Esophagus muscularis mucosa (tissue), 4 donors: ENCODE measurements around the gene ZBTB37. TPM values are rescaled to one million over a fixed set of nuclear protein-coding genes. Genes with fewer than 3 reads are reported as not detected.

Experiments used
- DNase-seq: peaks from one replicate; pipeline ENCODE4 v3.0.0-alpha.2; 2017; ENCODE audit errors: extremely low spot score
- H3K27ac ChIP-seq, 4 donors: fragments of 200-600 bp; sonication (generic); replicated peaks in 1 of 4; 1 replicate in 3 of 4; 2 replicates in 1 of 4; pipeline ENCODE4 v1.5.1; 2016 to 2019; ENCODE audit warnings: mild to moderate bottlenecking in 1 of 4
- H3K27me3 ChIP-seq, 4 donors: fragments of 200-600 bp; sonication (generic); one replicate each; pipeline versions ENCODE4 v1.5.1 to v1.6.0; 2016 to 2019
- H3K36me3 ChIP-seq, 4 donors: fragments of 200-600 bp; sonication (generic); one replicate each; pipeline ENCODE4 v1.5.1; 2016 to 2019
- H3K4me1 ChIP-seq, 4 donors: fragments of 200-600 bp; sonication (generic); one replicate each; pipeline ENCODE4 v1.5.1; 2016 to 2019
- H3K4me3 ChIP-seq, 4 donors: fragments of 200-600 bp; sonication (generic); 1 replicate in 2 of 4; 2 replicates in 2 of 4; pipeline ENCODE4 v1.5.1; 2016 to 2019; ENCODE audit warnings: mild to moderate bottlenecking in 4 of 4, moderate library complexity in 1 of 4
- H3K9me3 ChIP-seq, 4 donors: fragments of 200-600 bp; sonication (generic); 1 replicate in 3 of 4; 2 replicates in 1 of 4; pipeline ENCODE4 v1.5.1; 2016 to 2019
- CTCF ChIP-seq, 3 experiments: fragments of 200-600 bp in 2 of 3; fragments of 450-650 bp in 1 of 3; sonication (generic) in 2 of 3; IDR thresholded peaks; one replicate each; pipeline ENCODE4 v1.5.1; 2017 to 2019; ENCODE audit warnings: antibody characterized with exemption in 3 of 3, mild to moderate bottlenecking in 2 of 3, moderate library complexity in 1 of 3
- EP300 ChIP-seq: sonication (generic); formaldehyde crosslinking; IDR thresholded peaks from one replicate; pipeline ENCODE4 v1.6.1; 2017; ENCODE audit warnings: antibody characterized with exemption
- POLR2A ChIP-seq: fragments of 450-650 bp; IDR thresholded peaks from one replicate; pipeline ENCODE4 v1.6.1; 2017; ENCODE audit warnings: antibody characterized with exemption, moderate library complexity, mild to moderate bottlenecking, low read depth
- POLR2AphosphoS5 ChIP-seq, 2 donors: sonication (generic); formaldehyde crosslinking; IDR thresholded peaks; one replicate each; pipeline ENCODE4 v1.6.1; 2017; ENCODE audit warnings: antibody characterized with exemption in 2 of 2
- WGBS: methylation state at CpG from one replicate; pipeline ENCODE4 v1.1.5; 2018; 5-methylcytosine and 5-hydroxymethylcytosine counted together
- intact Hi-C: fragments of 100-400 bp; cut with DNase I; formaldehyde crosslinking; loops from one replicate; pipeline ENCODE4 v1.15.1; 2023
- total RNA-seq, 4 donors: library from RNA; depleted of rRNA; stranded (reverse); fragments of >200 nt; gene quantifications; one replicate each; pipeline versions ENCODE4 v1.1.0 to v1.2.1, GENCODE V29; 2016

Gene ZBTB37
- total RNA-seq, 4 donors from 2014 or later = 6.1 to 9.3 (median 7.0) TPM

- DNase-seq = peak; percentile 98
- H3K27ac ChIP-seq = peak within 1 kb of the TSS; percentile 90 to 95 (median 94)
- H3K27me3 ChIP-seq = no peaks in the 10 kb centered on the region
- H3K36me3 ChIP-seq = peaks cover 0 to 7% (median 0%) of the 10 kb centered on the region in 4 donors
- H3K9me3 ChIP-seq = no peaks in the 10 kb centered on the region
- H3K4me1 ChIP-seq = peaks cover 10 to 39% (median 24%) of the 10 kb centered on the region in 4 donors
- WGBS = 0% methylated on average over 46 of the region's 55 CpGs
- peak within 1 kb of the TSS; percentile 80 to 86 (median 82) for H3K4me3 ChIP-seq
- intact Hi-C loops = loop anchor here (2.0 to 10.0 kb wide), 3 partner anchors 42 to 1080 kb away; partner anchors contain the start of gene GAS5
- TF ChIP-seq POLR2AphosphoS5 (IDR thresholded peaks at IDR 0.05) (peak; percentile 77 to 90), POLR2A (no peak)
These were observed 43.7 kb upstream of the ZBTB37 start, which contains the start of the genes CENPL and DARS2 for GRCh38 chr1:173824315-173825081. Gene CENPL, minus strand, starts transcription at chr1:173824883. Its CDS starts 13,584 bp downstream, at chr1:173811299. Gene DARS2, plus strand, starts transcription at chr1:173824673. Its CDS starts 557 bp downstream, at chr1:173825230.

GRCh38 chr1:173827611-173828010 is 40.6 kb upstream of the ZBTB37 start:
- Histone ChIP-seq H3K4me1 (peaks cover 10 to 38% (median 24%) of the 10 kb centered on the region in 4 donors), H3K27me3 (no peaks in the 10 kb centered on the region), H3K4me3 (no peak overlapping the region), H3K9me3 (no peaks in the 10 kb centered on the region), H3K27ac (no peak overlapping the region), H3K36me3 (peaks cover 0 to 34% (median 18%) of the 10 kb centered on the region in 4 donors)
- no peak for DNase-seq
- intact Hi-C loops = loop anchor here (5.0 to 10.0 kb wide), 2 partner anchors 405 to 1083 kb away; no protein-coding TSS in a partner anchor
- 93% methylated on average over 2 of the region's 2 CpGs for WGBS
- TF ChIP-seq POLR2AphosphoS5 (IDR thresholded peaks at IDR 0.05) = no peak
- no peak for TF ChIP-seq EP300
- no peak for TF ChIP-seq POLR2A
- TF ChIP-seq CTCF (IDR thresholded peaks at IDR 0.05) = no peak

- Histone ChIP-seq H3K4me1 (no peaks in the 10 kb centered on the region), H3K27ac (no peak overlapping the region), H3K4me3 (no peak overlapping the region), H3K36me3 (peaks cover 16 to 85% (median 54%) of the 10 kb centered on the region in 4 donors), H3K9me3 (no peaks in the 10 kb centered on the region), H3K27me3 (no peaks in the 10 kb centered on the region)
- WGBS = 95% methylated on average over 1 of the region's 1 CpG
- TF ChIP-seq POLR2A (no peak), EP300 (no peak)
- no peak for DNase-seq
- intact Hi-C loops = no loop called here
These were observed 35.4 kb upstream of the ZBTB37 start for GRCh38 chr1:173832748-173833147.

- Histone ChIP-seq H3K4me3 (no peak overlapping the region), H3K9me3 (no peaks in the 10 kb centered on the region), H3K27ac (no peak overlapping the region), H3K27me3 (no peaks in the 10 kb centered on the region), H3K4me1 (peaks cover 0 to 19% (median 11%) of the 10 kb centered on the region in 4 donors), H3K36me3 (peaks cover 0 to 68% (median 47%) of the 10 kb centered on the region in 4 donors)
- no peak for DNase-seq
- TF ChIP-seq POLR2AphosphoS5 (IDR thresholded peaks at IDR 0.05) (no peak), EP300 (no peak), CTCF (IDR thresholded peaks at IDR 0.05) (no peak), POLR2A (no peak)
- intact Hi-C loops = no loop called here
- 60% methylated on average over 4 of the region's 4 CpGs for WGBS
These were observed 16.1 kb upstream of the ZBTB37 start for GRCh38 chr1:173852105-173852504.

- H3K4me1 ChIP-seq = peaks cover 0 to 19% (median 11%) of the 10 kb centered on the region in 4 donors
- no peak overlapping the region for H3K4me3 ChIP-seq
- peaks cover 0 to 70% (median 55%) of the 10 kb centered on the region in 4 donors for H3K36me3 ChIP-seq
- TF ChIP-seq EP300 = no peak
- no peak for TF ChIP-seq CTCF (IDR thresholded peaks at IDR 0.05)
- peak; percentile 34 to 44 for TF ChIP-seq POLR2AphosphoS5 (IDR thresholded peaks at IDR 0.05)
- no peak for TF ChIP-seq POLR2A
- H3K27ac ChIP-seq = peak overlapping the region; percentile 0 to 51 (median 32)
- intact Hi-C loops = no loop called here
- 26% methylated on average over 4 of the region's 5 CpGs for WGBS
- no peaks in the 10 kb centered on the region for H3K9me3 ChIP-seq
- DNase-seq = no peak
- no peaks in the 10 kb centered on the region for H3K27me3 ChIP-seq
These were observed 15.1 kb upstream of the ZBTB37 start for GRCh38 chr1:173853074-173853473.
